OCI-LY3 (cell line): ENCODE results near the gene TSPAN14.

ENCODE experiments used
- EZH2phosphoT487 ChIP-seq: fragments of 200-600 bp; shearing (Covaris generic); IDR thresholded peaks from 2 replicates; pipeline ENCODE4 v1.6.1; 2018; ENCODE audit warnings: antibody characterized with exemption, mixed run types, low read depth
- TF ChIP-seq, protein P1 (sequence below): fragments of 200-600, 300-600 bp; sonication (generic); IDR thresholded peaks from 2 replicates; pipeline ENCODE4 v1.5.1; 2014; ENCODE audit warnings: antibody characterized with exemption, low read length, low read depth

DNA sequence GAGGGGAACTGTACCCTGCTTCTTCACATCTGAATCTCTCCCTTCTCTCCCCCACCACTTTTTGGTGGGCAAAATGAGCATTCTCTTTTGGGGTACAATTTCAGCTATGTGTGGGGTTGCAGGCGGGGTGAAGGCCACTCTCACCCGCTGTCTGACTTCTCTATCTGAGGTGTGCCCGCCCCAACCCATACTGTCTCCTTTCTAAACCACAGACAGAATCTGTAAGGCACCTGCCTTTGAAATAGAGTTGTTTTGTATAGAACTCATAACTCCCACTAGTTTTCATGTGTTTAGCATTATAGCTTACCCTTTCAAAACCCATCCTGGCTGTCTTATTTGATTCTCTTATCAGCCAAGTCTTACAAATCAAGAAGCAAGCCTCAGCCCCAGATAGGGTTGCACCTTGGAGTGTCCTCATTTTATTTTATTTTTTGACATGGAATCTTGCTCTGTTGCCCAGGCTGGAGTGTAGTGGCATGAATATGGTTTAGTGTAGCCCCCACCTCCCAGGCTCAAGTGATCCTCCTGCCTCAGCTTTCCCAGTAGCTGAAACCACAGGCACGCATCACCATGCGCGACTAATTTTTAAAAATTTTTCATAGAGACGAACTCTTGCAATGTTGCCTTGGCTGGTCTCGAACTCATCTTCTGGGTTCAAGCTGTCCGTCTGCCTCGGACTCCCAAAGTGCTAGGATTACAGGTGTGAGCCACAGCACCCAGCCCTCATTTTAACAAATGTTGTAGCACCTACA, 11.9 kb downstream of the TSPAN14 start:
- TF ChIP-seq EZH2phosphoT487: no peak
- TF ChIP-seq, protein P1, sequence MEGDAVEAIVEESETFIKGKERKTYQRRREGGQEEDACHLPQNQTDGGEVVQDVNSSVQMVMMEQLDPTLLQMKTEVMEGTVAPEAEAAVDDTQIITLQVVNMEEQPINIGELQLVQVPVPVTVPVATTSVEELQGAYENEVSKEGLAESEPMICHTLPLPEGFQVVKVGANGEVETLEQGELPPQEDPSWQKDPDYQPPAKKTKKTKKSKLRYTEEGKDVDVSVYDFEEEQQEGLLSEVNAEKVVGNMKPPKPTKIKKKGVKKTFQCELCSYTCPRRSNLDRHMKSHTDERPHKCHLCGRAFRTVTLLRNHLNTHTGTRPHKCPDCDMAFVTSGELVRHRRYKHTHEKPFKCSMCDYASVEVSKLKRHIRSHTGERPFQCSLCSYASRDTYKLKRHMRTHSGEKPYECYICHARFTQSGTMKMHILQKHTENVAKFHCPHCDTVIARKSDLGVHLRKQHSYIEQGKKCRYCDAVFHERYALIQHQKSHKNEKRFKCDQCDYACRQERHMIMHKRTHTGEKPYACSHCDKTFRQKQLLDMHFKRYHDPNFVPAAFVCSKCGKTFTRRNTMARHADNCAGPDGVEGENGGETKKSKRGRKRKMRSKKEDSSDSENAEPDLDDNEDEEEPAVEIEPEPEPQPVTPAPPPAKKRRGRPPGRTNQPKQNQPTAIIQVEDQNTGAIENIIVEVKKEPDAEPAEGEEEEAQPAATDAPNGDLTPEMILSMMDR: no peak
